GM19193 (cell line): ENCODE data around the gene PPP1R15B.

Experiments
- POLR2A ChIP-seq: IDR thresholded peaks from 4 replicates; pipeline ENCODE4 v1.6.1; 2011; ENCODE audit not compliant: insufficient read depth, insufficient read length; ENCODE audit errors: extremely low read depth

Gene PPP1R15B

DNA sequence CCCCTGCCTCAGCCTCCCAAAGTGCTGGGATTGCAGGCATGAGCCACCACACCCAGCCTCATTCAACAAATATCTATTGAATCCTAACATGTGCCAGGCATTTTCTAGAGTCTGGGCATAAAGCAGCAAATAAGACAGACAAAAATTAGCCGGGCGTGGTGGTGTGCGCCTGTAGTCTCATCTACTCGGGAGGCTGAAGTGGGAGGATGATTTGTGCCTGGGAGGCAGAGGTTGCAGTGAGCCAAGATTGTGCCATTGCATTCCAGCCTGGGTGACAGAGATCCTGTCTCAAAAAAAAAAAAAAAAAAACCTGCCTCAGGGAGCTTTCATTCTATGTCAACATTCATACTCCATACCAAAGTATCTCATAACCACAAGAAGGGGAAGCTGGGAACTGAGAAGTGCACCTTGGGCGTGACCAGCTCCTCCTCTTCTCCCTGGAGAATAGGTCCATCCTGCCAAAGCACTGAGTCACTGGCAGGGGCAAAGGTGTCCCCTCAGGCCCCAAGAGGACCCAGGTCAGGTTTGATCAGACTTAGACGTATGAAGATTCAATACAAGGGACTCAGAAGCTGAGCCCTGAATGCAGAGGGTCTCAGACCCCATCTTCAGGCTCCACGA lies 36.8 kb upstream of the PPP1R15B start:
- TF ChIP-seq POLR2A: no peak

GRCh38 chr1:204447736-204448135 lies 36.1 kb upstream of the PPP1R15B start:
- no peak for TF ChIP-seq POLR2A

DNA sequence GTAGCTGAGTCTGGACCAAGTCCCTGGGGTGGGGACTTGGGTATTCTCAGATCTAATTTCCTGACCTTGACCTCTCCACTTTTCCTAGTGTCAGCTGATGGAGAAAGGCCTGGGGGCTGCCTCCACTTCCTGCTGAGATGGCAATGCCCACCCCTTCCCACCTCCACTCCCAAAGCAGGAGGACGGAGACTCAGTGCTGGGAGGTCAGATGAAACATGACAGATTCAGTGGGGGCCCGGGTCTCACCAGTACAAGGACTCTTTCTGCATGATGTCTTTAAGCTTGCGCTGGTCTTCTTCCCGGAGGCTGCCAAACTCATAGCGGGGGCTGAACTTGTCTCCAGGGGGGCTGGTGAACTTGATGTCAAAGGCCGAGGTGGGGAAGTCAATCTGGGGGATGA lies 35.6 kb upstream of the PPP1R15B start:
- TF ChIP-seq POLR2A: no peak

DNA sequence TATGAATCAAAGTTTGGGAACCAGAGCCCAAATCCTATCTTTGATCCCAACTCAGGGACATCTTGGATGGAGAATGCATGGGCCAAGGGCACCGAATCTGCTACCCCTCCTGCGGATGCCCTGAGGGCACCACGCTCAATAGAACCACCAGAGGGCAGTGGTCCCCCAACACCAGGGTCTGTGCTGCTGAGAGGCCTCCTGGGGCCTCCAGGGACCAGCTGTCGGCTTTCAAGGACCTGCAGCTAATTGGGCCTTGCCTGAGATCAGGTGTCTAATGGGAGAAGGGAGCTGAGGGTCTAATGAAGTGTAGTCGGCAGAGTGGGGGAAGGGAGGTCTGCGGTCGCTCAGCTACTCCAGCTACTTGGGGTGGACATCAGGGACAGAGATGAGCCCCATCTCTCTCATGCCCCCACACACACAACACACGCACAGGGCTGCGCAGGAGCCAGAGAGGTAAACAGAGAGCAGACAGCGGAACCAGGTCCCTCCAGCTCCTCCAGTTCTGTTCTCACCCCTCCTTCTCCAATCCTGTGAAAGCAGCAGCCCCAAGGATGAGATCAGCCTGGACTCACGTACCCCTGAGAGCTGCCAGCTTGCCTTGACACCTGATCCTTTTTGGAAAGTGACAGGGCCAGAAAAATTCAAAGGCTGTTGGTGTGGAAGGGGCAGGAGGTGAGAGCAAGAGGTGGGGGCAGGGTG lies 34.9 kb upstream of the PPP1R15B start:
- TF ChIP-seq POLR2A: no peak

GRCh38 chr1:204445860-204446412 lies 34.3 kb upstream of the PPP1R15B start:
- no peak for TF ChIP-seq POLR2A

- no peak for TF ChIP-seq POLR2A
These were observed 32.4 kb upstream of the PPP1R15B start for GRCh38 chr1:204443871-204444581.

DNA sequence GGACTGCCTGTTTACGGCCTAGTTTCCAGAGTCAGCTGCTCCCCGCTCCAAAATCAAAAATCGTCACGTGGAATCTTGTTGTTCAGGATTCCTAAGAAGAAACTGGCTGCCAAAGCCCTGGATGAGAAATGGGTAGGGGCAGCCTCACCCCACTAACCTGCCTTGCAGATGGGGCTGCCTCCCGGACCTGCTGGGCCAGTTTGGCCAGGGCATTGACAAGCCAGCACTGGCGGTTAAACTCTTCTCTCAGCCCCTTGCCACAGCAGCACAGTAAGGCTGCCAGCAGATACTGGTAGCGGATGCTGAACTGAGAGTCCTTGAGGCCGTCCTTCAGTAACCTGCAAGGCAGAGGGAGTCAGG lies 31.6 kb upstream of the PPP1R15B start:
- TF ChIP-seq POLR2A: no peak

GRCh38 chr1:204442376-204443259 lies 31.0 kb upstream of the PPP1R15B start:
- no peak for TF ChIP-seq POLR2A

DNA sequence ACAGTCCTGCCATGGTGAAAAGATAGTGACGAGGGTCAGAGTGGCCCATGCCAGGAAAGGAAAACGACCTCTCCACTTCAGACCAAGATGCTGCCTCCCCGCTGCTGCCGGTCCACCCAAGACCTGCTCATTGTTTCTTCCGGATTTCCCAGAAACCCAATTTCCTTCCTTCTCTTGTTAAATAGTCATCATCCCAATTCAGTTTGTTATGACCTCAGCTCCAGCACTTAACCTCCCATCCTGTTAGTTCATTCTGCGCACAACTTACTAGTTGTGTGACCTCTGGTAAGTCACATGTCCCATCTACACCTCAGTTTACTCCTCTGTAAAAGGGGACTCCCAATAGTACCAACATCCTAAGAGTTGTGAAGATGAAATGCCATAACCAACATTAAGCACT lies 29.9 kb upstream of the PPP1R15B start:
- TF ChIP-seq POLR2A: no peak

DNA sequence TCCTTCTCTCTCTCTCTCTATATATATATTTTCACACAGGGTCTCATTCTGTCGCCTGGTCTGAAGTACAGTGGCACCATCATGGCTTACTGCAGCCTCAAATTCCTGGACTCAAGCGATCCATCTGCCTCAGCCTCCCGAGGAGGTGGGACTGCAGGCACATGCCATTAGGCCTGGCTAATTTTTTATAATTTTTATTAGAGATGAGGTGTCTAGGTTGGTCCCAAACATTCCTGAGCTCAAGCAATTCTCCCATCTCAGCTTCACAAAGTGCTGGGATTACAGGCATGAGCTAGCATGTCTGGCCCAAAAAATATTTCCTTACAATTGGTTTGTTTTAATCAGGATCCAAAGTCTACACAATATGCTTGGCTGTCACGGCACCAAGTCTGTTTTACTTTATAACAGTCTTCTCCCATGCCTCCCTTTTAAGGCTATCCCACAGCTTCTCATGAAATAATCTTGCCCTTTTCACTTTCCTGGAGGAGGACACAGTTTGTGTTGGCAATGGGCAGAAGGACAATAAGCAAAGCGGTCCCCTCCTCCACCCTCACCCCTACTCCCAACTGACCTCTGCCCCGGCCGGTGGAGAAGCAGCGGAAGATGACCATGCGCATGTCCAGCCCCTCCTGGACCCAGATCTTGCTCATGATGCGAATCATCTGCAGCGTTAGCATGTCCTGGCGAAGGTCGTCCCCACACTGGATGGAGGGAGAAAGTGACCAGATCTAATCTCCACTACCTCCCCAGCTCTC lies 28.2 kb upstream of the PPP1R15B start:
- TF ChIP-seq POLR2A: no peak

GRCh38 chr1:204438628-204439027 lies 27.0 kb upstream of the PPP1R15B start:
- no peak for TF ChIP-seq POLR2A

DNA sequence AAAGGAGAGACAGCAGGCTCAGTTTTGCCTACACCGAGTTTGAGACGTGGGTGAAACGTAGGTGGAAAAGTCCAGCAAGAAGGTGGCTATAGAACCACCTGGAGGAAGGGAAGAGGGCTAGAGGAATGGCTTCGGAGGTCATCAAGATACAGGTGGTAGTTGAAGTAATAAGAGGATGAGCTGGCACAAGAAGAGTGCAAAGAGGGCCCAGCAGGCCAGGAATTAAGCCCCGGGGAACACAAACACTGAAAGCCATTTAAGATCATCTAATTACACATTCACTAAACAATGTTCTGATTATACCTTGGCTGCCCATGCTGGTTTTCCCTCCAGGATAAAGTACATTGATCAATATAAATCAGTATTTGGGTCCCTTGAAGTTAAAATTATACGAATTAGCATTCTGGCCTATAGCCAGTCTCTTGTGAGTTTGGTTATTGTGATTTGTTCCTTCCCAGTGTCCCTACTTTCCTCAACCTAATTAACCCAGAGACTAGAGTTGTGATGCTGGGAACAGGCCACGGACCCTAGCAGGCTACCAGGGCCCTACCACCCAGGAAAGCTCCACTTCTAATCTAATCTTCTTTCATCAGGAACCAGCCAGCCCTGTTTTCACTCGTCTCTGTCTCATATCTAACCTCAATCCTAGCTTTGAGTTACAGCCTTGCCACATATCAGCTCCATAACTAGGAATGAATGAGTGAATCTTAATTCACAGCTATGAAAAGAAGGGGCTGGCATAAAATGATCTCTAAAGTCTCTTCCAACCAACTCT lies 26.4 kb upstream of the PPP1R15B start:
- TF ChIP-seq POLR2A: no peak

- TF ChIP-seq POLR2A: no peak
These were observed 24.3 kb upstream of the PPP1R15B start for GRCh38 chr1:204435872-204436271.
